PC-3 (cell line): ENCODE measurements around the gene HMX3. TPM values are rescaled to one million over a fixed set of nuclear protein-coding genes. Genes with fewer than 3 reads are reported as not detected.

ENCODE experiments used
- ATAC-seq: fragments of 200-7000 bp; cut with Tn5 transposase; 2 replicates; pipeline ENCODE4 v1.9.1; 2020; ENCODE audit warnings: mild to moderate bottlenecking, moderate library complexity
- BruUV-seq: library from RNA; stranded (reverse); fragments of 400-500 nt; replicated peaks from 2 replicates; lab custom pipeline; 2021; lab: Mats Ljungman, UMichigan
- CTCF ChIA-PET: fragments of 300-600 bp; sonication (Branson Sonifier 250); formaldehyde crosslinking; loops from one replicate; lab custom pipeline; 2022; ENCODE audit warnings: antibody characterized with exemption; lab: Charles Lee
- POLR2A ChIA-PET: fragments of 300-600 bp; sonication (Branson Sonifier 250); formaldehyde crosslinking; loops from one replicate; lab custom pipeline; 2022; ENCODE audit warnings: antibody characterized with exemption; ENCODE audit not compliant: unreplicated experiment; lab: Charles Lee
- DNase-seq: peaks from one replicate; pipeline ENCODE4 v3.0.0-alpha.2; 2015
- H2AFZ ChIP-seq: fragments of 300-600 bp; sonication (generic); 2 replicates; pipeline ENCODE4 v1.6.0; 2016; ENCODE audit warnings: antibody characterized with exemption, low read length
- H3F3A ChIP-seq: fragments of 300-600 bp; sonication (generic); one replicate; pipeline ENCODE4 v1.6.0; 2017; ENCODE audit warnings: antibody characterized with exemption, low read length, control low read depth, mild to moderate bottlenecking; ENCODE audit not compliant: unreplicated experiment
- H3K27ac ChIP-seq: fragments of 300-600 bp; sonication (generic); 2 replicates; pipeline ENCODE4 v1.5.1; 2016; ENCODE audit warnings: mild to moderate bottlenecking, low read length
- H3K27me3 ChIP-seq: fragments of 300-600 bp; sonication (generic); 2 replicates; pipeline ENCODE4 v1.6.1; 2016; ENCODE audit warnings: low read length, mixed read lengths
- H3K36me3 ChIP-seq: fragments of 300-600 bp; sonication (generic); 2 replicates; pipeline ENCODE4 v1.6.1; 2016; ENCODE audit warnings: low read depth, mixed run types, low read length, mixed read lengths
- H3K4me1 ChIP-seq: fragments of 300-600 bp; sonication (generic); 2 replicates; pipeline ENCODE4 v1.5.1; 2016; ENCODE audit warnings: low read length; ENCODE audit not compliant: insufficient read depth
- H3K4me2 ChIP-seq: fragments of 300-600 bp; sonication (generic); 2 replicates; pipeline ENCODE4 v1.6.0; 2016; ENCODE audit warnings: low read length
- H3K4me3 ChIP-seq: fragments of 300-600 bp; sonication (generic); 2 replicates; pipeline ENCODE4 v1.5.1; 2016; ENCODE audit warnings: mild to moderate bottlenecking, low read length, mixed read lengths
- H3K79me2 ChIP-seq: fragments of 300-600 bp; sonication (generic); 2 replicates; pipeline ENCODE4 v1.6.1; 2017; ENCODE audit warnings: low read length, mixed read lengths
- H3K9ac ChIP-seq: fragments of 300-600 bp; sonication (generic); 2 replicates; pipeline ENCODE4 v1.6.0; 2016; ENCODE audit warnings: mild to moderate bottlenecking, low read length
- H3K9me2 ChIP-seq: fragments of 300-600 bp; sonication (generic); replicated peaks from 2 replicates; pipeline ENCODE4 v1.6.1; 2016; ENCODE audit warnings: mixed run types, low read length, mixed read lengths
- H3K9me3 ChIP-seq: fragments of 300-600 bp; sonication (generic); 2 replicates; pipeline ENCODE4 v1.6.1; 2016; ENCODE audit warnings: low read length, mixed read lengths
- H4K20me1 ChIP-seq: fragments of 300-600 bp; sonication (generic); 2 replicates; pipeline ENCODE4 v1.6.1; 2016; ENCODE audit warnings: low read length, mixed read lengths
- CTCF ChIP-seq: fragments of 300-600 bp; sonication (generic); conservative IDR thresholded peaks from 2 replicates; pipeline ENCODE4 v1.5.1; 2017; ENCODE audit warnings: antibody characterized with exemption, low read depth, mild to moderate bottlenecking, low read length
- EZH2 ChIP-seq: fragments of 300-600 bp; sonication (generic); IDR thresholded peaks from one replicate; pipeline ENCODE4 v1.6.1; 2017; ENCODE audit warnings: antibody characterized with exemption, mild to moderate bottlenecking, low read length; ENCODE audit not compliant: unreplicated experiment
- EZH2phosphoT487 ChIP-seq: fragments of 300-600 bp; sonication (generic); IDR thresholded peaks from 2 replicates; pipeline ENCODE4 v1.6.1; 2018; ENCODE audit warnings: mild to moderate bottlenecking, antibody characterized with exemption, low read length, borderline replicate concordance
- intact Hi-C: fragments of 100-400 bp; cut with micrococcal nuclease; formaldehyde crosslinking; loops from 2 replicates; pipeline ENCODE4 v1.9.0; 2023
- total RNA-seq: library from RNA; depleted of rRNA; stranded (reverse); fragments of >200 nt; gene quantifications from 2 replicates; pipeline ENCODE4 v1.2.3, GENCODE V29; 2014

HMX3 gene
- total RNA-seq, 1 experiment from 2014 or later: 0.51 TPM

DNA sequence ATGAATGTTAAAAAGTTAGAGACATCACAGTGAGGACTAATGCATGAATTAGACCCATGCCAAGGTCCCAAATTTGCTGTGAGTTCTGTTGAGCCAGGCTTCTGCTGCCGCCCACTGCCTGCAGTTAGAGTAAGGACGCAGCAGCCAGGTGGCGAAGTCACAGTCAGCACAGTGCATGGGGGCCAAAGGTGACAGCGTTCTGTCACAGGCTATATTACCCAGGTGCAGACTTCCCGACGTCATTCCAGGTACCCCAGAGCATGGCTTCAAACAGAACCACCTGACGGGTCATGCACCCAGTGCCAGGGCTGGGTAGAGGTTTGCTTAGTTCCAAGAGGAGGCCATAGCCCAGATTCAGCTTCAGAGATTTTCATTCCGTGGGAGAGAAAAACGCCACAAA is 33.9 kb upstream of the HMX3 start:
- no peaks in the 10 kb centered on the region for H3F3A ChIP-seq
- H2AFZ ChIP-seq: no peak overlapping the region
- TF ChIP-seq CTCF (no peak), EZH2 (no peak), EZH2phosphoT487 (no peak)
- no peaks in the 10 kb centered on the region for H3K9me3 ChIP-seq
- no peaks in the 10 kb centered on the region for H3K9me2 ChIP-seq
- no peak overlapping the region for H3K27ac ChIP-seq
- ATAC-seq: no peak
- no peak for DNase-seq
- CTCF ChIA-PET: no interaction called here
- intact Hi-C loops: no loop called here
- no TSS peak for BruUV-seq
- no peaks in the 10 kb centered on the region for H4K20me1 ChIP-seq
- no peak overlapping the region for H3K4me3 ChIP-seq
- no peaks in the 10 kb centered on the region for H3K79me2 ChIP-seq
- H3K36me3 ChIP-seq: no peaks in the 10 kb centered on the region
- H3K4me1 ChIP-seq: peaks cover 11% of the 10 kb centered on the region
- H3K9ac ChIP-seq: no peak overlapping the region
- H3K4me2 ChIP-seq: no peak overlapping the region
- H3K27me3 ChIP-seq: no peaks in the 10 kb centered on the region; the same call in 1 of the 2 replicates
- POLR2A ChIA-PET: no interaction called here

DNA sequence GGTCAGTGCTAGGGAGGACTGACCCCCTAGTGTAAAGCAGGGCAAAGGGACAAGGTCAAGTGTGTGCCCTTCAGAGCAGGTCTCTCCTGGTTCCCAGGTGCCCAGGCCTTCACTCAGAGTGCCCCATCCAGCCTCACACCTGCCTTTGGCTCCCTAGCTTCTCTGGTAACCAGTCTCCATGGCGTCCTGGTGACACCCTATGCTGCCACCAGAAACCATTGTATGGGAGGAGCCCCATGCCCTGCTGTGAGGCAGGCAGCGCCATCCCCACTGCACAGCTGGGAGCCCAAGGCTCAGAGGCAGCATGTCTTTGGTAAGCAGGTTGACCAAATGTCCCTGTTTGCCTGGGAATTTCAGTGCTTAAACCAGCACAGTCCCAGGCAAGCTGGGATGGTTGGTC is 33.1 kb upstream of the HMX3 start:
- no peaks in the 10 kb centered on the region for H3K9me2 ChIP-seq
- peaks cover 11% of the 10 kb centered on the region for H3K4me1 ChIP-seq
- no peak for DNase-seq
- H3K79me2 ChIP-seq: no peaks in the 10 kb centered on the region
- ATAC-seq: no peak
- ChIA-PET CTCF (no interaction called here), POLR2A (no interaction called here)
- no peak overlapping the region for H3K4me2 ChIP-seq
- H3K4me3 ChIP-seq: no peak overlapping the region
- H3F3A ChIP-seq: no peaks in the 10 kb centered on the region
- no peaks in the 10 kb centered on the region for H3K9me3 ChIP-seq
- no peaks in the 10 kb centered on the region for H3K27me3 ChIP-seq
- no peaks in the 10 kb centered on the region for H3K36me3 ChIP-seq
- no peak overlapping the region for H3K27ac ChIP-seq
- TF ChIP-seq EZH2 (no peak), EZH2phosphoT487 (no peak), CTCF (no peak)
- H3K9ac ChIP-seq: no peak overlapping the region
- intact Hi-C loops: no loop called here
- no peaks in the 10 kb centered on the region for H4K20me1 ChIP-seq
- no peak overlapping the region for H2AFZ ChIP-seq
- no TSS peak for BruUV-seq

DNA sequence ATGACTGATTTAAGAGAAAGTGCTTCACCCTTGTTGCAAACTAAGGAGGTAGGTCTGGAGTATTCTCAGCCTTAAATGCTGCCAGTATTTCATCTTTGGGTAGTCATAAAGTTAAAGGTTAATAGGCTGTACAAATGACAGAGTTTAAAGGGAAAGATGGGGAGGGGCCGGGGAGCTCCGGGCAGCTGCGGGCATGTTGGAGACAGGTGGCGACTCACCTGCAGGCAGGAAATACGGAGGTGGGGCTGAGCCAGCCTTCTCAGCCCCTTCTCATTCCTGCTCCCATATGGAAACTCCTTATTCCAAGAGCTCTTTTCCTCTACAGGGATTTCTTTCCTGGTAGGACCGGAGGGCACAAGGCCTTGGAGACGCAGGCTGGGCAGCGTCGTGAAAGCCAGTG is 31.8 kb upstream of the HMX3 start:
- Histone ChIP-seq H3K4me1 (peaks cover 13% of the 10 kb centered on the region), H3K9ac (no peak overlapping the region), H3K9me2 (no peaks in the 10 kb centered on the region), H3K79me2 (no peaks in the 10 kb centered on the region), H3K27ac (no peak overlapping the region), H3F3A (no peaks in the 10 kb centered on the region), H3K4me2 (peak overlapping the region; percentile 56), H2AFZ (peak overlapping the region; percentile 55), H4K20me1 (no peaks in the 10 kb centered on the region), H3K9me3 (no peaks in the 10 kb centered on the region), H3K27me3 (no peaks in the 10 kb centered on the region), H3K4me3 (no peak overlapping the region), H3K36me3 (no peaks in the 10 kb centered on the region)
- ChIA-PET CTCF (no interaction called here), POLR2A (no interaction called here)
- TF ChIP-seq CTCF (no peak), EZH2 (no peak), EZH2phosphoT487 (no peak)
- peak; percentile 24 for DNase-seq
- intact Hi-C loops: no loop called here
- ATAC-seq: no peak
- no TSS peak for BruUV-seq
